ENCODE data around the gene SEC16A.

SEC16A gene

GRCh38 chr9:136467766-136468165 lies 15.1 kb downstream of the SEC16A start:
- DNase-seq (ENCODE audit: extremely low read depth in 1 of 2, low read depth in 1 of 2) = no peak

GRCh38 chr9:136466155-136466541 lies 16.7 kb downstream of the SEC16A start:
- no peak for DNase-seq (ENCODE audit: extremely low read depth in 1 of 2, low read depth in 1 of 2)

GRCh38 chr9:136465500-136466154 lies 17.2 kb downstream of the SEC16A start:
- no peak for DNase-seq (ENCODE audit: extremely low read depth in 1 of 2, low read depth in 1 of 2)

GRCh38 chr9:136464241-136464640 lies 18.6 kb downstream of the SEC16A start:
- no peak for DNase-seq (ENCODE audit: extremely low read depth in 1 of 2, low read depth in 1 of 2)

GRCh38 chr9:136463578-136463977 lies 19.3 kb downstream of the SEC16A start:
- no peak for DNase-seq (ENCODE audit: extremely low read depth in 1 of 2, low read depth in 1 of 2)

- DNase-seq (ENCODE audit: extremely low read depth in 1 of 2, low read depth in 1 of 2) = no peak
Measured at GRCh38 chr9:136462664-136463063, 20.2 kb downstream of the SEC16A start.

GRCh38 chr9:136460772-136461325 lies 22.0 kb downstream of the SEC16A start:
- no peak for DNase-seq (ENCODE audit: extremely low read depth in 1 of 2, low read depth in 1 of 2)

GRCh38 chr9:136459425-136459824 lies 23.4 kb downstream of the SEC16A start:
- no peak for DNase-seq (ENCODE audit: extremely low read depth in 1 of 2, low read depth in 1 of 2)

- DNase-seq (ENCODE audit: extremely low read depth in 1 of 2, low read depth in 1 of 2) = no peak
Measured at GRCh38 chr9:136457326-136457725, 25.5 kb downstream of the SEC16A start.

GRCh38 chr9:136456258-136456657 lies 26.6 kb downstream of the SEC16A start:
- DNase-seq (ENCODE audit: extremely low read depth in 1 of 2, low read depth in 1 of 2) = no peak

- no peak for DNase-seq (ENCODE audit: extremely low read depth in 1 of 2, low read depth in 1 of 2)
Measured at GRCh38 chr9:136455043-136456002, 27.5 kb downstream of the SEC16A start.

- no peak for DNase-seq (ENCODE audit: extremely low read depth in 1 of 2, low read depth in 1 of 2)
Measured at GRCh38 chr9:136454026-136454796, 28.6 kb downstream of the SEC16A start.

GRCh38 chr9:136453326-136453725 lies 29.5 kb downstream of the SEC16A start:
- DNase-seq (ENCODE audit: extremely low read depth in 1 of 2, low read depth in 1 of 2) = no peak

GRCh38 chr9:136451221-136451877 lies 31.5 kb downstream of the SEC16A start:
- DNase-seq (ENCODE audit: extremely low read depth in 1 of 2, low read depth in 1 of 2) = no peak

GRCh38 chr9:136448655-136449054 lies 34.2 kb downstream of the SEC16A start:
- DNase-seq (ENCODE audit: extremely low read depth in 1 of 2, low read depth in 1 of 2) = no peak

- no peak for DNase-seq (ENCODE audit: extremely low read depth in 1 of 2, low read depth in 1 of 2)
Measured at GRCh38 chr9:136447173-136447778, 35.6 kb downstream of the SEC16A start.

- no peak for DNase-seq (ENCODE audit: extremely low read depth in 1 of 2, low read depth in 1 of 2)
Measured at GRCh38 chr9:136445799-136446198, 37.0 kb downstream of the SEC16A start.

GRCh38 chr9:136444102-136444501 lies 38.7 kb downstream of the SEC16A start:
- DNase-seq (ENCODE audit: extremely low read depth in 1 of 2, low read depth in 1 of 2) = no peak

- DNase-seq (ENCODE audit: extremely low read depth in 1 of 2, low read depth in 1 of 2) = no peak
Measured at GRCh38 chr9:136443687-136444086, 39.2 kb downstream of the SEC16A start.

GRCh38 chr9:136443087-136443486 lies 39.8 kb downstream of the SEC16A start:
- no peak for DNase-seq (ENCODE audit: extremely low read depth in 1 of 2, low read depth in 1 of 2)

Measured in stimulated activated CD8-positive, alpha-beta memory T cell treated with anti-CD3 and anti-CD28 coated beads, Interleukin-7, amount 100 ng/mL, for 48 hours (primary cell).